Stimulated activated CD4-positive, alpha-beta T cell treated with anti-CD3 and anti-CD28 coated beads, Interleukin-2, amount 100 ng/mL, for 24 hours (primary cell): ENCODE measurements around the gene CDC6.

ENCODE experiments used
- DNase-seq, 2 donors: peaks; one replicate each; pipeline ENCODE4 v3.0.0-alpha.2; 2020

Gene CDC6

GRCh38 chr17:40341808-40342503 is 54.3 kb downstream of the CDC6 start:
- no peak for DNase-seq

GRCh38 chr17:40342504-40343218 is 55.0 kb downstream of the CDC6 start:
- no peak for DNase-seq

- DNase-seq = no peak
These were observed 55.8 kb downstream of the CDC6 start for GRCh38 chr17:40343219-40344119.

- peak in 1 of 2 donors; percentile 34 for DNase-seq
These were observed 56.9 kb downstream of the CDC6 start for GRCh38 chr17:40344421-40345160.

DNA sequence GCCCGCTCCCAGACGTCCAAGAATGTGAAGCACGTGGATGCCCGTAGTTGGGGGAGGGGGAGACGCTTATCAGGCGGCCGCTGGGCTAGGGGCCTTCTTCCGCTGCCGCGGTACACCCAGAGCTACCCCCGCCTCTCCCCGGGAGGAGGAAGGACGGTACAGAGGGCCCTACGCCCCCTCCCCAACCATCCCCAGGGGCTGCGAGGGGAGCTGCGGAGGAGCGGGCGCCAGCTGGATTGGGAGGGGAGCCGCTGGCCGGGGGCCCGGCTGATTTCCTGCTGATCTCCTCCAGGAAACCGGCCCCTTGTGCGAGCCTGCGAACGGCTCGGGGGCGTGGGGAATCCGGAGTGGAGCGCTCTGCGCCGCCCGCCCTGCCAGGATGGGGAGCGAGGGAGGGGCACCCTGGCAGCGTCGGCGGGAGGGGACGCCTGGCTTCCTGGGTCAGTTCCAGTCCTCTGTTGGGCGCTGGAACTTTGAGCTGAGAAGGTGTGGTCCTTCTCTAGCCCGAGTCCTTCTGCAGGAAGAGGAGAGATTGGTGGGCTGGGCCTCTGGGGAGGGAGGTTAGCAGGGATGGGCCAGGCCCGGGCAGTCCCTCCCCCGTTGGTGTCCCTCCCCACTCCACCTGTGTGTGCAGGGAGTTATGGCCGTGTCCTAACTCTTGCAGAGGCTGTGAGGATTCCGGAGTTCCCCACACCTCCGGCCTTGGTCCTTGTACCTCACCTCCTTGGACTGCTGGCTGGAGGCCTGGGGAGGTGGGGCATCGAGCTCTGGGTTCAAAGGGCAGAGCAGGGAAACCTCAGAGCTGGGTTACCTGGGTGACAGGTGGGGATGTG is 57.7 kb downstream of the CDC6 start:
- DNase-seq = peak; percentile 39 to 45

GRCh38 chr17:40345994-40346764 is 58.5 kb downstream of the CDC6 start:
- no peak for DNase-seq

- DNase-seq = no peak
These were observed 59.1 kb downstream of the CDC6 start for GRCh38 chr17:40346765-40347158.

DNA sequence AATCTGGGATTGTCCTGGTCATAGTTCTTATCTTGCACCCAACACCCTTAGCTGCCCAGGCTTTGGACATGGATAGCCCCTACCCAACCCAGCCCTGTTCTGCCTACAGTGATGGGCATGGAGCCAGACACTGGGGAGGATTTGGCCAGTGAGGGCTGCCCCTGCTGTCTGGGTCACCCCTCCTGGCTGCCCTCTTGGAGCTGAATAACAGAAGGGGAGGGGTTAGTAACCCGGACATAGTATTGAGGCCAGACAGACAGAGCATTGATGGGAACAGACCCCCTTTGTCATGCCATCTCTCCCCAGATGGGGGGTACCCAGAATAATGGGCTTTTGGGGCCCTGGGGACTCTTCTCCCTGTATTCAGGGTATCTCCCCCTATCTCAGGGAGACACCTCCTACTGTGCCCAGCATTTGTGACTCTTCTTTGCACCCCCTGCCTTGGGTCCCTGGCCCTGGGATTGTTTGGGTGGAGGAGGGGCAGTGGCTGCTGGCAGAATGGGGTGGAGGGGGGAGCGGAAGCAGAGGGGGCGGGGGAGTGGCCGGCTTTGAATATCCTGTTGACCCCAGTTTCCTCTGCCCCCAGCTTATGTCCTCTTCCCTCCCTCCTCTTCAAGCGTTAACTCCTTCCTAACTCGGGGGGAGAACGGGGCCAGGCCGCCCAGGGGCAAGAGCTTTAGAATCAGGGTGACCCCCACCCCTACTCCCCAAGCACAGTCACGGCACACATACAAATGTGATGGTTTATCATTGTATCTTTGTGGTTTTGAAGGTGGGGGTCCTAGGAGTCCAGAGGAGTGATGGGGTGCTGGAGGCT is 59.8 kb downstream of the CDC6 start:
- no peak for DNase-seq

GRCh38 chr17:40348136-40348504 is 60.4 kb downstream of the CDC6 start:
- DNase-seq = no peak

GRCh38 chr17:40348562-40349476 is 61.1 kb downstream of the CDC6 start:
- no peak for DNase-seq

DNA sequence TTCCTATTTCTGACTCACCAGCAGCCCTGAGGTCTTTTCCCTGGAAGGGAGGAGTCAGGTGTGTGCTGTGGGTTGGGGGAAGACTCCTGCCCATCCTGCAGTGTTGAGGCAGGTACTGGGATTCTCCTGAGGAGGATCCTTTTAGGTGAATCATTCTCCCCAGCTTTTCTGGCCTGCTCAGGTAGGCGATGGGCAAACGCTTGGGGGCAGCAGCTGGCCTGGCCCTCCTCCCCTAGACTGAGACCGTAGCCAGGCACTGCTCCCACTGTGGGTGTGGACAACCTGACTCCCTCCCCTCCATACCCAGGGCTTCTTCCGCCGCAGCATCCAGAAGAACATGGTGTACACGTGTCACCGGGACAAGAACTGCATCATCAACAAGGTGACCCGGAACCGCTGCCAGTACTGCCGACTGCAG is 61.8 kb downstream of the CDC6 start:
- DNase-seq = no peak

GRCh38 chr17:40349895-40350688 is 62.4 kb downstream of the CDC6 start:
- no peak for DNase-seq

DNA sequence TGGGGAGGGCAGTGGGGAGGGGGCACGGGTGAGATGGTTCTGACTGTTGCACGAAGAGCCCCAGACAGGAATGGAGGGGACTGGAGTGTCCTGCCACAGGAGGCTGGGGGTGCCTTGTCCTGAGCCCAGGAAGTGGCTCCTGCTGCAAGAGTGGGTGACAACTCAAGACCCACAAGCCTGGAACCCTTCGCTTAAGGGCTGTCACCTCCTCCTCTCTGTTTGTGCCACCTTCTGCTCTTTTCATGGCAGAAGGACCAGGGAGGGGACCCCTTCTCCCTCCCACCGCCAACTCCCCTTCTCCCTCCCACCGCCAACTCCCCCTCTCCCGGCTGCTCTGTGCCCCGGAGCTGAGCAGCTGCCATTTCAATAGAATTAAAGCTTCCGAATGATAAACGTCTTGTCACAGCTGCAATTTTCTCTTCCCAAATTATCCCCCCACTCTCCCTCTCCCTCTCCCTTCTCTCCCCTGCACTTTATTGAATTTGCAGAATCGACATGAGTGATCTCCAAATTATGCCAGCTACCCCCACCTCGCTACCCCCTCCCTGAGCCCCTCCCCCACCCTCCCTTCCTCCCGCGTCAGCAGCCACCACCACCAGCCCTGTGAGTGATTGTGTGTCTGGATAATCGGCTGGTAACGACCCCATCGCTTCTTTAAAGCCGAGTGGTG is 63.1 kb downstream of the CDC6 start:
- no peak for DNase-seq

- no peak for DNase-seq
These were observed 63.9 kb downstream of the CDC6 start for GRCh38 chr17:40351359-40352236.

DNA sequence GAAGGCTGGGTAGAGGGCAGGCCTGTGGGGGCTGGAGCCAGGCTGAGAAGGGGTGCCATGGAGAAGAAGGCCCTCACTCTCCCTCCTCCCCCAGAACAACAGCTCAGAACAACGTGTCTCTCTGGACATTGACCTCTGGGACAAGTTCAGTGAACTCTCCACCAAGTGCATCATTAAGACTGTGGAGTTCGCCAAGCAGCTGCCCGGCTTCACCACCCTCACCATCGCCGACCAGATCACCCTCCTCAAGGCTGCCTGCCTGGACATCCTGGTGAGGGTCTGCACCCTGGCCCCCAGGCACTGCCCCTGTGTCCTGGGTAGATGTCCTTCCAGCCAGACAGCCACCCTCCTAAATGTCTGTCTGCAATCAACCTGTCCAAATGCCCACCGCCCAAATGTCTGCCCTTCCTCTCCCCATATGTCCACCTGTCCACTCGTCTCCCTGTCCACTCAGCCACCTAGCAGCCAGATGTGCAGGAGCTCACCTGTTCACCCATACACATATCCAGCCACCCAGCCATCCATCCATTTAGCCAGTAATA is 64.6 kb downstream of the CDC6 start:
- DNase-seq = no peak

DNA sequence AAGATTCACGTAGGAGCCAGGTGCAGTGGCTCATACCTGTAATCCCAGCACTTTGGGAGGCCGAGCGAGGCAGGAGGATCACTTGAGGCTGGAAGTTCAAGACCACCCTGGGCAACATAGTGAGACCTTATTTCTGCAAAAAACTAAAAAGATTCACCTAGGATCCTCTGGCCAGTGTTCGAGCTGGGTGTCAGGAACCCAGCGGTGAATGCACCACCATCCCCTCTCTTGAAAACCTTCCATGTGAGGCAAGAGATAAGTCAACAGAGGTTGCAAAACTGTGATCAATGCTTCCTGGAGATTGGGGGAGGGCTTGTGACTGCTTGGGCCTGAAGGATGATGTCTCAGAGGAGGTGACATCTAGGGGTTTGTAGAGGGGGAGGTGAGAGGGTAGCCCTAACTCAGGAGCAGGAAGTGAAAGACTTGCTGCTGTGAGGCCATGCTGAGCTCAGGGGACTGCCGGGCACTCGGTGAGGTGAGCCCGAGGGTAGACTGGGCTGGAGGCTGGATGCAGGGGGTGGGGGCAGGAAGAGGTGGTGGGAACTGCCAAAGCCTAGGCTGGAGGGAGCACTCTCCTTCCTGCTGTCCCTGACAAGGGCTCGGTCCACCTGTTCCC is 65.2 kb downstream of the CDC6 start:
- DNase-seq = no peak
